Naive thymus-derived CD4-positive, alpha-beta T cell (primary cell): ENCODE data around the gene CDC123. TPM values are rescaled to one million over a fixed set of nuclear protein-coding genes. Genes with fewer than 3 reads are reported as not detected.

Experiments used
- ATAC-seq: fragments of 150-1000 bp; cut with Tn5 transposase; 2 replicates; pipeline ENCODE4 v1.10.0; 2021; ENCODE audit warnings: mild to moderate bottlenecking, moderate library complexity
- CTCF ChIA-PET: fragments of 350-600 bp; sonication (Branson Sonifier 250); formaldehyde crosslinking; loops from one replicate; lab custom pipeline; 2021; ENCODE audit warnings: antibody characterized with exemption; lab: Charles Lee
- POLR2A ChIA-PET: fragments of 350-600 bp; sonication (Branson Sonifier 250); formaldehyde crosslinking; loops from one replicate; lab custom pipeline; 2021; ENCODE audit warnings: antibody characterized with exemption, inconsistent platforms; lab: Charles Lee
- DNase-seq, 9 donors: peaks; one replicate each; pipeline versions ENCODE4 v3.0.0 to v3.0.0-alpha.2; 2020 to 2022; ENCODE audit warnings: mixed read lengths in 1 of 9
- H3K27ac ChIP-seq: one replicate; pipeline ENCODE4 v1.7.0; 2013; ENCODE audit warnings: mild to moderate bottlenecking, low read depth, low read length, moderate library complexity
- H3K27me3 ChIP-seq, 2 donors: one replicate each; pipeline ENCODE4 v1.7.0; 2013; ENCODE audit warnings: low read length in 2 of 2, mild to moderate bottlenecking in 2 of 2, moderate library complexity in 2 of 2; ENCODE audit not compliant: control insufficient read depth in 2 of 2, insufficient read depth in 2 of 2
- H3K36me3 ChIP-seq, 3 experiments: 1 replicate in 2 of 3; 2 replicates in 1 of 3; pipeline ENCODE4 v1.7.0; 2013; ENCODE audit warnings: low read length in 3 of 3, mild to moderate bottlenecking in 3 of 3, moderate library complexity in 1 of 3; ENCODE audit not compliant: insufficient read depth in 3 of 3, control insufficient read depth in 2 of 3
- H3K4me1 ChIP-seq, 2 donors: one replicate each; pipeline ENCODE4 v1.7.0; 2013; ENCODE audit warnings: low read length in 2 of 2, mild to moderate bottlenecking in 2 of 2, moderate library complexity in 1 of 2; ENCODE audit not compliant: control insufficient read depth in 2 of 2, insufficient read depth in 2 of 2
- H3K4me3 ChIP-seq: 2 replicates; pipeline ENCODE4 v1.7.0; 2013; ENCODE audit warnings: mild to moderate bottlenecking, low read length
- H3K9me3 ChIP-seq, 3 experiments: 1 replicate in 2 of 3; 2 replicates in 1 of 3; pipeline ENCODE4 v1.7.0; 2013; ENCODE audit warnings: low read length in 3 of 3; ENCODE audit not compliant: control insufficient read depth in 2 of 3
- H3K27ac Mint-ChIP-seq, 9 donors: one replicate each; pipeline ENCODE4 v1.8.0; 2020 to 2022; ENCODE audit warnings: mixed read lengths in 9 of 9, mild to moderate bottlenecking in 8 of 9, moderate library complexity in 5 of 9, inconsistent platforms in 2 of 9
- H3K27me3 Mint-ChIP-seq, 5 donors: one replicate each; pipeline ENCODE4 v1.8.0; 2021 to 2022; ENCODE audit warnings: mixed read lengths in 5 of 5, mild to moderate bottlenecking in 1 of 5
- H3K36me3 Mint-ChIP-seq, 5 donors: one replicate each; pipeline ENCODE4 v1.8.0; 2020 to 2022; ENCODE audit warnings: mixed read lengths in 5 of 5, mild to moderate bottlenecking in 3 of 5, inconsistent platforms in 1 of 5
- H3K4me1 Mint-ChIP-seq, 7 donors: one replicate each; pipeline ENCODE4 v1.8.0; 2020 to 2022; ENCODE audit warnings: mixed read lengths in 7 of 7, mild to moderate bottlenecking in 3 of 7, inconsistent platforms in 1 of 7
- H3K4me3 Mint-ChIP-seq, 10 donors: one replicate each; pipeline ENCODE4 v1.8.0; 2020 to 2022; ENCODE audit warnings: mild to moderate bottlenecking in 10 of 10, mixed read lengths in 10 of 10, moderate library complexity in 6 of 10, inconsistent platforms in 2 of 10
- H3K9me3 Mint-ChIP-seq, 11 donors: one replicate each; pipeline ENCODE4 v1.8.0; 2020 to 2022; ENCODE audit warnings: mixed read lengths in 11 of 11, mild to moderate bottlenecking in 4 of 11, inconsistent platforms in 1 of 11, moderate library complexity in 1 of 11
- intact Hi-C, 2 donors: fragments of 100-400 bp; cut with micrococcal nuclease; formaldehyde crosslinking; loops; one replicate each; pipeline ENCODE4 v1.15.1; 2023
- polyA plus RNA-seq, 2 donors: library from polyadenylated mRNA; unstranded; fragments of 300-500 nt; fragmentation: Illumina TruSeq; gene quantifications; one replicate each; pipeline ENCODE4 v1.2.3, GENCODE V29; 2021
- total RNA-seq, 6 experiments: library from RNA in 5 of 6; stranded (reverse) in 5 of 6; gene quantifications; 1 replicate in 5 of 6; 2 replicates in 1 of 6; pipeline ENCODE4 v1.2.3 and lab custom pipeline; 2021 to 2026

CDC123 gene
- total and polyA plus RNA-seq, 7 experiments from 2014 or later, result 27.0 to 97.8 (median 37.0) TPM

DNA sequence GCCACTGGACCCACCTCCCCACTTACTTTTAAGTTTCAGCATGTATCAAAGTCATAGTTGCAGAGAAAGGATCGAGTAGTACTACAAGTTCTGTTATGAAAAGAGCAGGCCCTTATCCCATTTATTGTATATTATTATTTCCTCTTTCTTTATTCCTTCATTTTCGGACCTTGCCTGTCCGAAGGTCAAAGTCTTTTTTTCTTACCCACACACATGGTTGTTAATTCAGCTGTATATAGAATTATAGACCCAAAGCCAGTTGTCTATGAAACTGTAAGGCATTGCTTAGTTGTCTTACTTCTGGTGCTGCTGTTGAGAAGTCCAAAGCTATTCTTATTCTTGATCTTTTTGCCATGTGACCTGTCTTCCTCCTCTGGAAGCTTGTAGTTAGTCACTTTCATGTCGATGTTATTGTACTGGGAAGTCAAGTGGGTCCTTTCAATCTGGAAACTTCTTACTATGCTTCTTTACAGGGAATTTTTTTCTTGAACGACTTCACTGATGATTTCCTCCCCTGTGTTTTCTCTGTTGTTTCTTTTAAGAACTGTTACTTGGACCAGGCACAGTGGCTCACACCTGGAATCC lies 8.6 kb upstream of the CDC123 start:
- ATAC-seq, result no peak
- H3K4me1 ChIP-seq, result no peaks in the 10 kb centered on the region
- no peak overlapping the region for H3K4me3 ChIP-seq
- CTCF ChIA-PET, result no interaction called here
- no peak overlapping the region for H3K27ac ChIP-seq
- Mint-ChIP-seq H3K27ac (peak overlapping the region in 3 of 9 donors; percentile 21 to 56 (median 24)), H3K4me3 (no peak overlapping the region), H3K9me3 (no peaks in the 10 kb centered on the region), H3K27me3 (no peaks in the 10 kb centered on the region), H3K36me3 (peaks cover 0 to 43% (median 23%) of the 10 kb centered on the region in 5 donors), H3K4me1 (peaks cover 12 to 55% (median 24%) of the 10 kb centered on the region in 7 donors)
- intact Hi-C loops, result no loop called here
- no peak for DNase-seq
- no peaks in the 10 kb centered on the region for H3K27me3 ChIP-seq
- no peaks in the 10 kb centered on the region for H3K9me3 ChIP-seq
- POLR2A ChIA-PET, result no interaction called here
- peaks cover 2 to 24% (median 13%) of the 10 kb centered on the region in 3 experiments for H3K36me3 ChIP-seq

DNA sequence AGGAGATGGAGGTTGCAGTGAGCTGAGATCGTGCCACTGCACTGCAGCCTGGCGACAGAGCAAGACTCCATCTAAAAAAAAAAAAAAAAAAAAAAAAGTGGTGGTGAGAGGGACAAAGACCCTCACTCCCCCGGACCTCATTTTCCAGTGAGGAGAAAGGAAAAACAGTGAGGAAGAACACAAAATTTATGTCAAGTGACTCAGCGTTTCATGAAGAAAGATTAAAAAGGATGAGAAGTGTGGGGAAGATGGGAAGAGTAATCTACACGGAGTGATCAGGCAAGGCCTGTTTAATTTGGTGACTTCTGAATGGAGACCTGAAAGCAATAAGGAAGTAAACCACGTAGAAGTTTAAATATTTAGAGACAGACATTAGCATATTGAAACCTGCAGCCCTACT lies 7.3 kb upstream of the CDC123 start:
- CTCF ChIA-PET, result no interaction called here
- H3K9me3 Mint-ChIP-seq, result no peaks in the 10 kb centered on the region
- intact Hi-C loops, result no loop called here
- Histone ChIP-seq H3K27ac (no peak overlapping the region), H3K9me3 (no peaks in the 10 kb centered on the region), H3K27me3 (no peaks in the 10 kb centered on the region), H3K36me3 (peaks cover 2 to 20% (median 13%) of the 10 kb centered on the region in 3 experiments), H3K4me1 (no peaks in the 10 kb centered on the region), H3K4me3 (no peak overlapping the region)
- POLR2A ChIA-PET, result no interaction called here
- H3K27ac Mint-ChIP-seq, result peak overlapping the region in 2 of 9 donors; percentile 34 to 43
- peaks cover 0 to 41% (median 24%) of the 10 kb centered on the region in 5 donors for H3K36me3 Mint-ChIP-seq
- DNase-seq, result no peak
- no peaks in the 10 kb centered on the region for H3K27me3 Mint-ChIP-seq
- peaks cover 12 to 64% (median 31%) of the 10 kb centered on the region in 7 donors for H3K4me1 Mint-ChIP-seq
- ATAC-seq, result no peak
- H3K4me3 Mint-ChIP-seq, result no peak overlapping the region

DNA sequence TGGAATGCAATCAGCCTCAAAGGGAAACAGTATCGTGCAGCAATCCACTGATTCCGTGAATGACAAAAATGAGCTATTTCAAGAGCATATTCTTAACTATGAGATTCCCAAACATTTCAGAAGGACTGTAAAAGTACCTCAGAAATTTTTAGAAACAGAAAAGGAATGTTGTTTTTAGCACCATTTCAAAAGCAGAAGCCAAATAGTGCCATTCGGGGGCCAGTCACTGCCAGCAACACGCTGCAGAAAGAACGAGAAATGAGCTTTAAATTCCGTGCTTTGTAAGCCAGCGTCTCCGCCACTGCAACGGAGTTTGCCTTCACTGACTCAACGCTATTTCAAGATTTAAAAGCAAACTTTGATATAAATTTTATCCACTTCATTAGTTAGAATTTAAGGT lies 6.6 kb upstream of the CDC123 start:
- CTCF ChIA-PET, result no interaction called here
- POLR2A ChIA-PET, result interaction anchor here (1.3 kb wide), 1 partner anchor 11 kb away, joined by 3 read pairs; no protein-coding TSS in a partner anchor
- H3K4me1 Mint-ChIP-seq, result peaks cover 18 to 72% (median 36%) of the 10 kb centered on the region in 7 donors
- ATAC-seq, result no peak
- no peaks in the 10 kb centered on the region for H3K9me3 Mint-ChIP-seq
- no peak for DNase-seq
- no peak overlapping the region for H3K4me3 ChIP-seq
- H3K27ac ChIP-seq, result no peak overlapping the region
- H3K36me3 Mint-ChIP-seq, result peaks cover 0 to 41% (median 28%) of the 10 kb centered on the region in 5 donors
- H3K27me3 Mint-ChIP-seq, result no peaks in the 10 kb centered on the region
- peak overlapping the region in 1 of 9 donors; percentile 34 for H3K27ac Mint-ChIP-seq
- H3K9me3 ChIP-seq, result no peaks in the 10 kb centered on the region
- no peaks in the 10 kb centered on the region for H3K27me3 ChIP-seq
- no peak overlapping the region for H3K4me3 Mint-ChIP-seq
- intact Hi-C loops, result no loop called here
- peaks cover 2 to 18% (median 11%) of the 10 kb centered on the region in 3 experiments for H3K36me3 ChIP-seq
- H3K4me1 ChIP-seq, result peaks cover 4 to 5% of the 10 kb centered on the region in 2 donors

DNA sequence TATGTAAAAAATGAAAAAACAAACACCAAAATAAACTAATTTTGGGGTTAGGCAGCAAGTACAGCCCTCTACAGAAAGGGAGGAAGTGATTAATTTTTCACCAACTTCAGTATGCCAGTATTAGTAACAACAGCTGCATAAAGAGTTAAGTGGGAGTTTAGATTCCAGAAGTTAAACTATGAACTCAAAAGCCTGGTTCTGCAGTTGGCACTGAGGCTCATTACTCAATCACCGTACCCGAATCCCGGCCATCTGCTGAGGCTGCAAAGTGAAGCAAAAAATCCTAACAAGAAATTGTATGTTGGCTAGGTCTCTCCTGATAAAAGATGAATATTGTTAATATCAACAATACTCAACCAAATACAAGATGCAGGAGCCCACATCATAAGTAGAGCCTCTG lies 4.3 kb upstream of the CDC123 start:
- Histone ChIP-seq H3K27me3 (no peaks in the 10 kb centered on the region), H3K4me3 (no peak overlapping the region), H3K4me1 (peaks cover 9% of the 10 kb centered on the region in 2 donors), H3K9me3 (no peaks in the 10 kb centered on the region), H3K36me3 (peaks cover 0 to 4% (median 2%) of the 10 kb centered on the region in 3 experiments), H3K27ac (no peak overlapping the region)
- Mint-ChIP-seq H3K4me3 (peak overlapping the region in 2 of 10 donors; percentile 8 to 52), H3K27me3 (no peaks in the 10 kb centered on the region), H3K9me3 (no peaks in the 10 kb centered on the region), H3K27ac (peak overlapping the region in 2 of 9 donors; percentile 17 to 58), H3K4me1 (peaks cover 28 to 65% (median 51%) of the 10 kb centered on the region in 7 donors), H3K36me3 (peaks cover 0 to 25% (median 15%) of the 10 kb centered on the region in 5 donors)
- ChIA-PET POLR2A (no interaction called here), CTCF (interaction anchor here (0.7 kb wide), 1 partner anchor 251 kb away, joined by 4 read pairs; no protein-coding TSS in a partner anchor)
- ATAC-seq (no peak), DNase-seq (no peak)
- intact Hi-C loops, result loop anchor here in 1 of 2 donors (10.0 kb wide), 1 partner anchor 577 kb away; the partner anchor contains the start of gene USP6NL

DNA sequence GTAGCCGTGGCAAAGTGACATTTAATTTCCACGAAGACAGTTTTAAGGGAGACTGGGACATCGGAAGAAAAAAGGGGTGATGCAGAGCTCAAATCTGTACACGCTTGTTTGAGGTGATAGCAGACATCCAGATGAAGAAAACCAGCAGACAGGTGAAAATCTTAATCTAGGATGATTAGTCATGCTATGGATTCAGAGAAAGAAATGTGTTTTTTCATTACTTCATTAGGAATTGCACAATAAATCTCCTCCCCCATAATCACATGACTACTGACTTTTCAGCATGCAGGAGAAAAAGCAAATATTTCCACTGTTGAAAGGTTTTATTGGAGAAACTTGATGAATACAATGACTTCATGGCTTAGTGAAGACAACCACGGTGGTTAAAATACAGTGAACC lies 2.8 kb upstream of the CDC123 start:
- intact Hi-C loops, result loop anchor here in 1 of 2 donors (10.0 kb wide), 1 partner anchor 578 kb away; the partner anchor contains the start of gene USP6NL

DNA sequence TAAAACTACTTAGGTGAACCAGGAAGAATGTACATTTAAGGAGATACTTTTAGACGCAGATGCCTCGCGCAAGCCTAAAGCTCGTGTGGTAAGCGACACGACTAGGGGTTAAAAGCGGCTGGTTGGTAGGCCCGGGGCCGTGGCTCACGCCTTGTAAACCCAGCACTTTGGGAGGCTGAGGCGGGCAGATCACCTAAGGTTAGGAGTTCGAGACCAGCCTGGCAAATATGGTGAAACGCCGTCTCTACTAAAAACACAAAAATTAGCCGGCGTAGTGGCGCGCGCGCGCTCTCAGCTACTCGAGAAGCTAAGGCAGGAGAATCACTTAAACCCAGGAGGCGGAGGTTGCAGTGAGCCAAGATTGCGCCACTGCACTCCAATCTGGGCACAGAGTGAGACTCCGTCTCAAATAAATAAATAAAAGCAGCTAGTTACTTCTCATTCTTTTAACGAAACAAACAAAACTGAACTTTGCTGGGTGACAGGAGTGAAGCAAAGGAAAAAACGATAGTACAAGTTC lies 1.2 kb upstream of the CDC123 start:
- H3K4me1 ChIP-seq, result peaks cover 9 to 12% of the 10 kb centered on the region in 2 donors
- peak overlapping the region; percentile 97 for H3K27ac ChIP-seq
- no peaks in the 10 kb centered on the region for H3K9me3 ChIP-seq
- DNase-seq (peak in 7 of 9 donors; percentile 12 to 40 (median 26)), ATAC-seq (no peak)
- H3K36me3 ChIP-seq, result peaks cover 0 to 14% (median 0%) of the 10 kb centered on the region in 3 experiments
- peak overlapping the region; percentile 96 to 99 (median 99) for H3K27ac Mint-ChIP-seq
- no peaks in the 10 kb centered on the region for H3K27me3 Mint-ChIP-seq
- H3K9me3 Mint-ChIP-seq, result no peaks in the 10 kb centered on the region
- ChIA-PET CTCF (interaction anchor here (0.7 kb wide), 1 partner anchor 125 kb away, joined by 3 read pairs; no protein-coding TSS in a partner anchor), POLR2A (interaction anchor here (0.7 to 2.0 kb wide), 9 partner anchors 8 to 1392 kb away, joined by 3 to 11 read pairs (median 4); partner anchors contain the start of genes PRPF18 and UPF2)
- peaks cover 0 to 24% (median 19%) of the 10 kb centered on the region in 5 donors for H3K36me3 Mint-ChIP-seq
- H3K4me3 Mint-ChIP-seq, result peak overlapping the region; percentile 94 to 99 (median 97)
- H3K27me3 ChIP-seq, result no peaks in the 10 kb centered on the region
- peaks cover 41 to 74% (median 63%) of the 10 kb centered on the region in 7 donors for H3K4me1 Mint-ChIP-seq
- H3K4me3 ChIP-seq, result peak overlapping the region; percentile 84
- intact Hi-C loops, result loop anchor here (1.0 to 10.0 kb wide), 13 partner anchors 14 to 1392 kb away; partner anchors contain the start of genes DHTKD1 (in 2 of the 2), SEC61A2 (in 2 of the 2), CAMK1D (in 1 of the 2) and MCM10 (in 1 of the 2)

More for the DNA sequence above, 2.8 kb upstream of the CDC123 start:
- Histone ChIP-seq H3K36me3 (peaks cover 0 to 4% (median 0%) of the 10 kb centered on the region in 3 experiments), H3K4me1 (peaks cover 9 to 12% of the 10 kb centered on the region in 2 donors), H3K4me3 (no peak overlapping the region), H3K9me3 (no peaks in the 10 kb centered on the region), H3K27me3 (no peaks in the 10 kb centered on the region), H3K27ac (no peak overlapping the region)
- Mint-ChIP-seq H3K36me3 (peaks cover 0 to 16% (median 11%) of the 10 kb centered on the region in 5 donors), H3K9me3 (no peaks in the 10 kb centered on the region), H3K4me1 (peaks cover 32 to 64% (median 52%) of the 10 kb centered on the region in 7 donors), H3K27me3 (no peaks in the 10 kb centered on the region), H3K4me3 (peak overlapping the region in 6 of 10 donors; percentile 22 to 68 (median 55)), H3K27ac (peak overlapping the region in 2 of 9 donors; percentile 23 to 25)
- ATAC-seq (no peak), DNase-seq (no peak)
- ChIA-PET CTCF (interaction anchor here (0.6 to 1.0 kb wide), 3 partner anchors 192 to 911 kb away, joined by 3 to 8 read pairs (median 4); no protein-coding TSS in a partner anchor), POLR2A (interaction anchor here (0.6 kb wide), 1 partner anchor 77 kb away, joined by 4 read pairs; no protein-coding TSS in a partner anchor)
